Thyroid gland (tissue), 4 donors: ENCODE results near the gene SPSB4.

Experiments
- CTCF ChIP-seq, 6 experiments: fragments of 200-600 bp in 3 of 6; fragments of 450-650 bp in 3 of 6; sonication (generic) in 3 of 6; IDR thresholded peaks; one replicate each; pipeline ENCODE4 v1.5.1; 2016 to 2019; ENCODE audit warnings: antibody characterized with exemption in 6 of 6, mild to moderate bottlenecking in 2 of 6, inconsistent platforms in 1 of 6, moderate library complexity in 1 of 6
- POLR2A ChIP-seq, 2 donors: fragments of 450-650 bp; IDR thresholded peaks; one replicate each; pipeline ENCODE4 v1.6.1; 2017; ENCODE audit warnings: antibody characterized with exemption in 2 of 2, mild to moderate bottlenecking in 2 of 2, moderate library complexity in 1 of 2

- TF ChIP-seq CTCF (IDR thresholded peaks at IDR 0.05) (no peak), POLR2A (IDR thresholded peaks at IDR 0.05) (no peak)
Measured at GRCh38 chr3:141103503-141103902, 52.4 kb downstream of the SPSB4 start.
